Mucosa of gallbladder (tissue), 1 donor: ENCODE results near the gene RANBP9. TPM values are rescaled to one million over a fixed set of nuclear protein-coding genes. Genes with fewer than 3 reads are reported as not detected.
A peak's percentile ranks its signal among the peaks of the same experiment; 100 is the strongest.

Experiments
- DNase-seq: peaks from one replicate; pipeline ENCODE4 v3.0.0-alpha.2; 2020; ENCODE audit warnings: low spot score
- total RNA-seq: library from RNA; stranded (reverse); gene quantifications from one replicate; pipeline ENCODE4 v1.2.1, GENCODE V29; 2021
- donor health status: DM: no; HTN: no; CAD: no.

RANBP9 gene
- 43.6 TPM for total RNA-seq

DNA sequence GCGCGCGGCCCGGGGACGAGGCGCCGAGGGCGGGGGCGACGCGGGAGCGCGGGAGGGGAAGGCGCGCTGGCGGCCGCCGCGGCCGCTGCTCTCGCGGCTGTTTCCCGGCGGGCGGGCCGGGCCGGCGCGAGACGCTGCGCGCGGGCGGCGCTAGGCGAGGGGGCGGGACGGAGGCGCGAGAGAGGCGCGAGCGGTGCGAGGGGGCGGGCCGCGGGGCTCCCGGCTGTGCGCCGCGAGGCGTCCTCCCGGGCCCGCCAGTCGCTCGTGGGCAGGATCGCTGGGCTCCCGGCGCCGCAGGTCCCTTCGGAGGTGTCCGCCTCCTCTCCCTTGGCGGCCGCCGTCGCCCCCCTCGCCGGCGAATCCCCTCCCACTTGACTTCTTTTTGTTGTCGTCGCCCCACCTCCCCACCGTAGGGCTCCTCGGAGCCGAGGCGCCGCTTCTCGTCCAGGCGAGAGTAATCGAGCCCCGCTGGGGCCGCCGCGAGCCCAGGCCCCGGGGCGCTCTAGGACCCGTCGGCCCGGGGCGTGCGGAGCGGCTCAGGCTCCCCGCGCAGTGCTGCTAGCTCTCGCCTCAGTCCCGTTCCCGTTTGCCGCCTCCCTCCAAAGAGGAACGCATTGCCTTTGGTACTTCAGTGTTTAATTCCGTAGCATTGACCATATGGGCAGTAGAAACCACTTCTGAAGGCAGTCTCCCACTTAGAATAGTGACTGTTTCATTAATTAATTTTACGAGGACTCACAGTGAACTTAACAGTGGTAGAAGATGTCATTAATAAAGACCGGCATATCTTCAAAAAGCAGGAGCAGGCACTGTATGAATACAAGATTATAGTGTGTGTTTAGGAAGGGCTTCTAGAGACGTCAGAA, at the start of gene RANBP9:
Gene RANBP9, minus strand, starts transcription at position 103 of the 866 bp plus-strand sequence. CDS start 330 bp downstream, outside the sequence.
- peak; percentile 88 for DNase-seq

DNA sequence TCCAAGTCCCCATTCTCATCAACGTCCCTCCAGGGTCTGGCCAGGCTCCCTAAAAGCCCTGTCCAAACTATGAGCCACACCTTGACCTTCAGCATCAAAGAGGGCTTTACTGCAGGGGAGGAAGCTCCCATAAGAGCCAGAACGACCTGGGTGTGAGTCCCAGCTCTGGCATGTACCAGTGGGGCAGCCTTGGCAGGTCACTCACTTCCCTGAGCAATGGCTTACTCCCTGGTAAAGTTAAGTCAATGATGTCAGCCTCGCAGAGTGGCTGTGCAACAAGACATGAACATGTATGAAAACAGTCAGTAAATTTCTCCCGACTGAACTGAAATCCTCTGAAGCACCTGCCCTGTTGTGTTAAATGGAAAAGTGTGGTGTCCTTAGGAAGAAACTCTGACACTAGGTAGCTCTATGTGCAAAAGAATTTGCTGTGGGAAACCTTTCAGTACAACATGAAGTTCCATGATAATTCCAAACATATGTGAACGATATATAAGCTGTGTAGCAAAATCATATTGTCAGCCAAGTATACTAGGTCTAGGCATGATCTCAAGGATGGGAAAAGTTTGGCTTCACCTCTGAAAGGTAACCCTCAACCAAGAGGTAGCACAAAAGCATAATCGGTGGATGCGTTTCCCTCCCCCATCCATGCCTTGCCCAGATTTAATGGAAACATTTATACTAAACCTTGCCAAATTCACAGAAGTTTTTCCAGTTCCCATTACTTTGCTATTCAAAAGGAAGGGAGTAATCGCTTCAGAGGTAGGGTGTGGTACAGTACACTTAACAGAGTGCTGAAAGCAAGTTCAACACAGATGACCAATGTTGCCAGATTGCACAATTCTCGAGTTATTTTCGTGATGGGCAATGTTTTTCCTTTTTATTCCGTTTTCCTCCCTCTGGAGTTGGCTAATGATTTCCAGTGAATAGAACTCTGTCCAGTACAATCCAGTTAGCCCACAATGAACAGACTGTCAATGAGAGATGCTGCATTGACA, 49.0 kb upstream of the RANBP9 start:
- no peak for DNase-seq

DNA sequence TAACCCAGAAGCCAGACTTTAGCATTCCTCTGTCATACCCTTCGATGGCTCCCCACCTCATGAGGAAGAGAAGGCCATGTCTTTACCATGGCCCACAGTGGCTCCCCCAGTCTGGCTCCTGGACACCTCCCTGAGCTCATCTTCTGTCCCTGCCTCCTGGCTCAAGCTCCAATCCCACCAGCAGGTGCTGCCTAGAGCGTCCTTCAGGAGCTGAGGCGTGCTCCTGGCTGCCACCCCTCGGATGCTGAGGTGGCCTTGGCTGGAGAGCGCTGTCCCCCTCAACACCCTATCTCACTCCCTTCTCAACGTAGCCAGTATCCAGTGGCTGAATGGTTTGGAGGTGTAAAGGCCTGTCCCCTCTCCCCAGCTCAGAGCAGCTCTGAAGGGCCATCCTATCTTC, 47.4 kb upstream of the RANBP9 start:
- no peak for DNase-seq

DNA sequence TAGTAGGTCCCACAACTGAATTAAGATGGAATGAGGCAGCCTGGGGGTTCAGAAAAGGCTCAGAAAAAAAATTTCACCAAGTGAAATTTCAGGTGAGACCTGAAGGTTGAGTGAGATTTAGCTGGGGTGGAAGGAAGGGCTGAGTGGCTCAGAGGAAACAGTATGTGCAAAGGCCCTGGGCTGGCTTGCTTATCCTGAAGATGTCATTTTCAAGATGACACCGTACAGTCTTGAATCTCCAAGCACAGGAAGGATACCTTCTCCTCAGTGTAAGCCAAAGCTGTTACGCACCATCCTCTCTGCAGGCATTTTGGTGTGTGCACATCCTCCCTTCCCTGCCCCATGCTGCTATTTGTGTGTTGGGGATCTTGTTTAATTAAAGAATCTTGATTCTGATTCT, 43.0 kb upstream of the RANBP9 start:
- DNase-seq, result no peak

DNA sequence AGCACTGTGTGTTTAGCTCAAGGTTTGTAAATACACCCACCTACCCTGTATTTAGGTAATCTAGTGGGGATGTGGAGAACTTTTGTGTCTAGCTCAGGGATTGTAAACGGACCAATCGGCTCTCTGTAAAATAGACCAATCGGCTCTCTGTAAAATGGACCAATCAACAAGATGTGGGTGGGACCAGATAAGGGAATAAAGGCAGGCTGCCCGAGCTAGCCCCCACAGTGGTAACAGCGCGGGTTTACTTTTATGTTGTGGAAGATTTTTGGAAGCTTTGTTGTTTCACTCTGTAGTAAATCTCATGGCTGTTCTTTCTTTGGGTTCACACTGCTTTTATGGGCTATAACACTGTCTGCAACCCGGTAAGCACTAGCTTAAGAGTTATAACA, 32.1 kb upstream of the RANBP9 start:
- DNase-seq, result no peak

DNA sequence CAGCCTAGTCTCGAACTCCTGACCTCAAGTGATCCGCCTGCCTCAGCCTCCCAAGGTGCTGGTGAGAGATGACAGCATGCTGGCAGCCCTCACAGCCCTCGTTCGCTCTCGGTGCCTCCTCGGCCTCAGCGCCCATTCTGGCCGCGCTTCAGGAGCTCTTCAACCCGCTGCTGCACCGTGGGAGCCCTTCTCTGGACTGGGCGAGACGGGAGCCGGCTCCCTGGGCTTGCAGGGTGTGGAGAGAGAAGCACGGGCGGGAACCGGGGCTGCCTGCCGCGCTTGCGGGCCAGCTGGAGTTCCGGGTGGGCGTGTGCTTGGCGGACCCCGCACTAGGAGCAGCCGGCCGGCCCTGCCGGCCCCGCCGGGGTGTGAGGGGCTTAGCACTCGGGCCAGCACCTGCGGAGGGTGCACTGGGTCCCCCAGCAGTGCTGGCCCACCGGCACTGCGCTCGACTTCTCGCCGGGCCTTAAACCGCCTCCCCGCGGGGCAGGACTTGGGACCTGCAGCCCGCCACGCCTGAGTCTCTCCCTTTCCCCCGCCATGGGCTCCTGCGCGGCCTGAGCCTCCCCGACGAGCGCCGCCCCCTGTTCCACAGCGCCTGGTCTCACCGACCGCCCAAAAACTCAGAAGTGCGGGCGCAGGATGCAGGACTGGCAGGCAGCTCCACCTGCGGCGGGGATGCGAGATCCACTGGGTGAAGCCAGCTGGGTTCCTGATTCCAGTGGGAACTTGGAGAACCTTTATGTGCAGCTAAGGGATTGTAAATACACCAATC, 31.5 kb upstream of the RANBP9 start:
- DNase-seq, result no peak

DNA sequence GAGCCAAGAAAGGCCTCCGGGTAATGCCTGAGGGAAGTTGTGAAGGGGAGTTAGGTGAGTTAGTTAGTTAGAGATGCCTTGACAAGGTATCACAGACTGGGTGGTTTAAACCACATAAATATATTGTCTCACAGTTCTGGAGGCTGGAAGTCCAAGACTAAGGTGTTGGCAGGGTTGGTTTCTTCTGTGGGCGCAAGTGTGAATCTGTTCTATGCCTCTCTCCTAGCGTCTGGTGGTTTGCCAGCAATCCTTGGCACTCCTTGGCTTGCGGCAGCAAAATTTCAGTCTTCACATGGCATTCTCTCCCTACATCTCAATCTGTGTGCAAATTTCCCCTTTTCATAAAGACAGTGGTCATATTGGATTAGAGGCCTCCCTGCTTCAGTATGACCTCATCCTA, 29.7 kb upstream of the RANBP9 start:
- no peak for DNase-seq

DNA sequence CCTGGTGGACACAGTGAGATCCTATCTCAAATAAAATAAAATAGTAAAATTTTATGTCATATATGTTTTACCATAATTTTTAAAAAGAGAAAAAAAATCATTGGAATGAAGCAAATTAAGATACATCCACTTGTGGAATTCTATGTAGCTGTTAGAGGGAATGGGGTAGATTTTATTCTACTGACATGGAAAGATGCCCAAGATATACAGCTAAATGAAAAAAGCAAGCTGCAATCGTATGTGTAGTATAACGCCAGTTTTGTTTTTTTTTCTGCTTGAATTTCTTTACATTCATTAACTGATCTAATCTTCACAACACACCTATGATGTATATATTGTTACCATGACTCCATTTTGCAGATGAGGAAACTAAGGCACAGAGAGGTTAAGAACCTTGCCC, 23.4 kb upstream of the RANBP9 start:
- DNase-seq, result no peak

DNA sequence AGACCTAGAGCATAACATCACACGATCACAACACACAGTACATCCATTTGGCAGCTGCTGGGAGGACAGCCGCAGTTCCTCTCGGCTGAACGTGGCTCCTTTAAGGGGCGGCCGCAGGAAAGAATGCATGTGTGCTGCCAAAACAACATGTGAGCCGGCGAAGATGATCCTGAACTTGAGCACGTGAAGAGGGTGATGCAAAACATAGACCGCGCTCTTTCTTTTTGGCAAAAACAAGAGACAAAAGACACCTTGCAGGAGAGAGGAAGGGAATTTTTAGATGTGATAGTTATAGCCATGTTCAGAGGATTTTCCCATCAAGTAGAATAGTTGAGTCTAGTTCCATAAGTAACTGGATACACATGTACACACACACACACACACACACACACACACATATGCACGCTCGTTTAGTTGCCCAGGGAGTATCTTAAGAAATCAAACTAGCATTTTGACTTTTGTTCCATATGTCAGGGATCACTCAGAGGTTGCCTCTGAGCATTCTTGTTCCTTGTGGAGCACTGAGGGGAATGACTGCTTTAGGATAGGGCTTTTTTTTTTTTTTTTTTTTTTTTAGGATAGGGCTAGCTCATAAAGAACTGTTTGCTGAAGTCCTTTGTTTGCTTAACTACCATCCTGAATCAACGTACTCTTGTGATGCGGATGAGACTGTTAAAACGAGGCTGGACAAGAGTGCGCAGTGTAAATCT, 21.7 kb upstream of the RANBP9 start:
- peak; percentile 75 for DNase-seq

DNA sequence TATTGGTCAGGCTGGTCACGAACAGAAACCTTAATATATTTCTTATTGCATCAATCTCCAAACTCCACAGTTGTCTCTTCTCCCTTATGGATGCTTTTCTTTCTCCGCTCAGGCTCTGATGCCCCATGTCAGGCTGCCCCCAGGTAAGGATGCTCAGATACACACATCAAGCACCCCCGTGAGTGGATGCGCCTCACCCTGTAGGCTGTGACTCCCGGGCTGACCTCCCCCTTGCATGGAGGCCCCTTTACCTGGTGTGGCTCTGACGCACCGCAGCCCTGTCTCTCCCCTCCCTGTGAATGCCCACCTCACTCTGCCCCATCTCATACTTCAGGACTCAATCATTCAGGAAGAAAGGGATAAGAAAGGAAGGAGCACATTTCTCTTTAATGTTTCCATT, 19.1 kb upstream of the RANBP9 start:
- DNase-seq, result no peak

DNA sequence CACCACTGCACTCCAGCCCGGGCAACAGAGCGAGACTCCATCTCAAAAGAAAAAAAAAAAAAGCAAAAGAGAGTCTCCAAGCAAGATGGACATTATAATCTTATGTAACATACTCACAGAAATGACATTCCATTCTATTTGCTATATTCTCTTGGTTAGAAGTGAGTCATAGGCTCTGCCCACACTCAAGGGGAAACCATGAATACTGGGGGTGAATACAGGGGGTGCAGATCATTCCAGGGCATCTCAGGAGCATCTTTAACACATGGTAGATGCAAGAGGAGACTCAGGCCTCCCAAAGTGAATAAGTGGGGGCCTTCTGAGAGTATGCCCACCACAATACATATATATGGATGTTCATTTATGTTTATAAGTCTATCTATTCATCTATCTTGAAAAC, 18.3 kb upstream of the RANBP9 start:
- no peak for DNase-seq

DNA sequence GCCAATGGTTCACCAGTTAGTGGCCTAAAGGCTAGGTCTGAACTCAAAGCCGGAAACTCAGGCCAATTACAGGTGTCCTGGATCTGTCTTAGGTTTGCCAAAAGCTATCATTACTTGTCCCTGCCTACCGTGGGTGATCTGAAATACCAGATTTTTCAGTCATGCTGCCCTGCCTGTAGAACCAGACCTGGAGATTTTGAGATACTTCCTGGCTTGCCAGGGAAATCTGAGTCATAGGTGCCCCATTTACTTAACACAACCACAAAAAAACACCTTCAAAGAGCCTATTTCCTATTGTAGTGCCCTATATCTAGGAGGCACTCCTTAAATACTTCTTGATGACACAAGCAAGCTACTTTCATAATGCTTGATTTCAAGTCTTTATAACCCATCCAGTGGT, 13.9 kb upstream of the RANBP9 start:
- no peak for DNase-seq

DNA sequence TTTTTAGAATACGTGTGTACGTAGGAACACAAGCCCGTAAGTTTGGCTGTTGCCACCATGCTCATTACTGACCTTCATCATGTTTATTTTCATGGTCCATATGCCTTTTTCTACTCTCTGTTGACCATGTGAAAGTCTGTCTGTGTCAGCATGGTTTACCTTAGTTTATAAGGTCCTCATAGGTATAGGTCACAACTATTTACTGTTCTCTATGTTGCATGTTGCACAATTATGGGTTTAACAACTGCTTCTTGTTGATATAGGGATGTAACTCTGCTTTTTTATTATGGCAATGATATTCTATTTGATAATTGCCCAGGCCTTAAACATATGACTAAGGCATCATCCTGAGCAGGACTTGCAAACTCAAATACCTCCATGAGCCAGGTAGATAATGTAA, 13.4 kb upstream of the RANBP9 start:
- DNase-seq, result no peak

DNA sequence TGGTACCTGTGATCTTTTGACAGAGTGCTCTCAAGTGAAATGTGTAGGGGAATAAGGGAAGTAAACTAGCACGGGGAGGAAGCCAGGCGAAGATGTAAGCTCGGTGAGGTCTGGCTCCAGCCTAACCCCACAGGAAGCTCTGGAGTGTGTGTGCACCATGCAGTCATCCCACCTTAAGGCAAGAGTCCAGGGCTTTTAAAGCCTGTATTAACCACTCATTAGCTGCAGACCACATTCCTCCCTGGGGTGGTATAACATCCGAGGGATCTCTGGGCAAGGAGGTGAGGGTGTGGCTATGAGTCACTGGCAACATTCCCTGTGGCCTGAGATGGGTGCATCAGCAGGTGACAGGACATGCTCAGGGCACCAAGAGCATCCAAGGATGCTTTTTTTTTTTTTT, 12.5 kb upstream of the RANBP9 start:
- no peak for DNase-seq

DNA sequence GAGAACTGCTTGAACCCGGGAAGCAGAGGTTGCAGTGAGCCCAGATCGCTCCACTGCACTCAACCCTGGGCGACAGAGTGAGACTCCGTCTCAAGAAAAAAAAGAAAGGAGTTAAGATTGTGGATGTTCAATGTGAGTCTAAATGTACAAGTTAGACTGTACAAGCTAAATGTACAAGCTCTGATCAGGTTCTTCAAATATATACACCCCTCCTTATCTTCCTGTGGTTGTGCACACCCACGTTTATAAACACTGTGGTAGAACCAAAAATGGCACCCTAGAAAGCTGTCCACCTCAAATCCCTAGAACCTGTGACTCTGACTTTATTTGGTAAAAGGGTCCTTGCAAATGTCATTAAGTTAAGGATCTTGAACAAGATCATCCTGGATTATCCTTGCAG, 11.2 kb upstream of the RANBP9 start:
- DNase-seq, result no peak

DNA sequence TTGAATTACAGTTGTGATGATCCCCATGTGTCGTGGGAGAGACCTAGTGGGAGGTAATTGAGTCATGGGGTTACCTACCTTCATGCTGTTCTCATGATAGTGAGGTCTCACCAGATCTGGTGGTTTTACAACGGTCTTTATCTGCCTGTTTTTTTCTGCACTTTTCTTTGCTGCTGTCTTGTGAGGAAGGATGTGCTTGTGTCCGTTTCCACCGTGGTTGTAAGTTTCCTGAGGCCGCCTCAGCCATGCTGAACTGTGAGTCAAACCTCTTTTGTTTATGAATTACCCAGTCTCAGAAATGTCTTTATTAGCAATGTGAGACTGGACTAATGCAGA, 6.5 kb upstream of the RANBP9 start:
- DNase-seq, result no peak

DNA sequence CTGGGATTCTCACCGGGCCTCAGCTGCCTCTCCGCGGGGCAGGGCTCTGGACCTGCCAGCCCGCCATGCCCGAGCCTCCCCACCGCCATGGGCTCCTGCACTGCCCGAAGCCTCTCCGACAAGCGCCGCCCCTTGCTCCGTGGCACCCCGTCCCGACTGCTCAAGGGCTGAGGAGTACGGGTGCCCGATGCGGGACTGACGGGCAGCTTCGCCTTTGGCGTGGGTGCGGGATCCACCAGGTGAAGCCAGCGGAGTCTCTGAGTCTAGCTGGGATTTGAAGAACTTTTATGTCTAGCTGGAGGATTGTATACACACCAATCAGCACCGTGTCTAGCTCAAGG, 5.3 kb upstream of the RANBP9 start:
- DNase-seq, result no peak

DNA sequence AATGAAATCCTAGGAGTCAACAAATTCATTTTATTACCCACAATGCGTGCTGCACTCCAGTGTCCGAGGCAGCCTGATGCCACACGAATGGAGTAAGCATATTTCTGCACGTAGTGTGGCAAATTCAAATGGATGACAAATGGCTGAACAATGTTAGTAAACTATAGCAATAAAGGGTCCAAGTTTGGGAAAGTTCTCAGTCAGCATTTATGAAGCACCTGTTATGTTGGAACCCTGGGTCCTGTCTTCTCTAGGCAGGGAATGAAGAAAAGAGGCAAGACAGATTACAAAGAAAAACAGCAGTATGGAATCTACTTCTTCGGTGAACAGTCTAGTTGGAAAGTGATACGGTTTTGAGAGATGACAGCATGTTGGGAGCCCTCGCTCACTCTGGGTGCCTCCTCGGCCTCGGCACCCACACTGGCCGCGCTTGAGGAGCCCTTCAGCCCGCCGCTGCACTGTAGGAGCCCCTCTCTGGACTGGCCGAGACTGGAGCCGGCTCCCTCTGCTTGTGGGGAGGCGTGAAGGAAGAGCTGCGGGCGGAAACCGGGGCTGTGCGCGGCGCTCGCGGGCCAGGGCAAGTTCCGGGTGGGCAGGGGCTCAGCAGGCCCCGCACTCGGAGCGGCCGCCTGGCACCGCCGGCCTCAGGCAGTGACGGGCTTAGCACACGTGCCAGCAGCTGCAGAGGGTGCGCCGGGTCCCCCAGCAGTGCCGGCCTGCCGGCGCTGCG, 4.8 kb upstream of the RANBP9 start:
- no peak for DNase-seq

DNA sequence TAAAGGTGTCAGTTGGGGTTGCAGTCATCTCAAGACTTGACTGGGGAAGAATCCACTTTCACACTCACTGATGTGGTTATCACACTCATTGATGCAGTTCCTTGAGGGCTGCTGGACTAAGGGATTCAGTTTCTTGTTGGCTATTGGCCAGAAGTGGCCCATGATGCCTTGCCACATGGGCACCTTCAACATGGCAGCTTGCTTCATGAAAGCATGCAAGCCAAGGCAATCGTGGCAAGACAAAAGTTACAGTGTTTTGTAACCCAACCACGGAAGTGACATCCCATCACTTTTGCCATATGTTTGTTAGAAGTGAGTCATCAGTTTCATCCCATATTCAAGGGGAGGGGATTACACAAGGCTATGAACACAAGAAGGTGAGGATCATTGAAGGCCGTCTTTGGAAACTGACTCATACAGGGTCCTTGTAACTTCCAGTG, 3.8 kb upstream of the RANBP9 start:
- no peak for DNase-seq

DNA sequence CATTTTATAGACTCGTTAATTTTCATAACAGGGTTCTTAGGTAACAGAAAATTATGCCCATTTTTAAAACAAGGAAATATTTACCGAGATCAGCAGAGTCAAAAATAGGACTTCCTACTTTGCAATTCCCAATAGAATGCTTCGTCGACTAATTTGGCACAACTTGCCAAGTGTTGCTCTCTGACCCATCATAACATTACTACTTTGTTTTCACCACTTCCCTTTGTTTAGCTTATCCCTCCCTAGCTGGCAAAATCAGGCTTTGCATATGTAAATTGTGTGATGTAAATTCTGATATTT, 914 bp upstream of the RANBP9 start:
- no peak for DNase-seq

DNA sequence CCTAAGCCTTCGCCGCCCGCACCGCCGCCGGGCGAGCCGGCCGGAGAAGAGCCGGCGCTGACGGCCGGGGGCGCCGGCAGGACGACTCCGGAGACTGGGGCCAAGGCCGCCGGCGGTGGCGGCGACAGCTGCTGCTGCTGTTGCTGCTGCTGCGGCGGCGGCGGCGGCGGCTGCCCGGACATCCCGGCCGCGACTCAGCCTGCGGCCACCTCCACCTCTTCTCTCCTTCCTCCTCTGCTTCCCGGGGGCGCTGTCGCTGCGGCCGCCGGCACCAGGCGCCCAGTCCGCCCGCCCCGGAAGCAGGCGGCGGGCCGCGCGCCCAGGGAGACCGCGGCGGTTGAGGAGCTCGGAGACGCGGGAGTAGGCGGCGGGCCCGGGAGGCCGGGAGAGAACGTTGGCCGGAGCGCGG, 307 bp downstream of the RANBP9 start:
- DNase-seq, result no peak
